ENCODE measurements around the gene VPS52. TPM values are rescaled to one million over a fixed set of nuclear protein-coding genes. Genes with fewer than 3 reads are reported as not detected.
A peak's percentile ranks its signal among the peaks of the same experiment; 100 is the strongest.

VPS52 gene
- total and polyA plus RNA-seq, 9 of the 15 experiments (the other 6 are each of a cell fraction or from before 2014, with no cell fraction given) = 24.4 to 103 (median 40.2) TPM

DNA sequence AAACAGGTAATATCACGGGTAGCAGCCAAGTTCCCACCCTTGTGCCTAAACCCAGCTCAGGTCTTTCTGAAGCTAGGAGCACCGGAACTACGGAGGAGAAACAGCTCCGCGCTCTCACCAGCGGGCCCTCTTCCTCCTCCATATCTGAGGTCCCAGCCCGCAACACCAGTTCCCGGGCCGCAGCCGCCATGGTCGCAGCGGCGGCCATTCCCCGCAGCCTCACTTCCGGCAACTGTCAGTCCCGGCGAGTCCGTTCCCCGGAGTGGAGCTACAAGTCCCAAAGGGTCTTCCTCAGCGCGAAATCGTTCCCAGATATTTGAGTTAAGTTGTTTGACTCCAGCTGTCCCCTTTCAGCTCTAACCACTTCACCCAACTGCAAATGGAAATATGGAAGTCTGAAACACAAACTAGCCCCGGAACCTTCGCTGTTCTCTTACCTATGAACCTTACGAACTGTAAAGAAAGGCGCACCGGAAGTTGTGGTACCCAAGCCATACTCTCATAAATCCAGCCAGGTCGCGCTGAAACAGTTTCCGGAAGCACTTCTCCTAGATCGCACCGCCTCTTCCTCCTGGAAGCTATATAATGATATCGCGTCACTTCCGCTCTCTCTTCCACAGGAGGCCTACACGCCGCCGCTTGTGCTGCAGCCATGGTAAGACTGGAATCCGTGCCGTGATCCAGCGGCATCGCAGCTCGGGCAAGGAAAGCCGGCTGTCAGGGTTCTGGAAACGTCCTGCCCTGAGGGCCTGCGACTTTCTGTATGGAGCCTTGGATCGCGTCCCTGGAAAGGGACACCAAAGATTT, at the start of gene VPS52, which contains the start of gene RPS18 (continued):
- peak; percentile 83 for TF ChIP-seq KAT2B (IDR thresholded peaks at IDR 0.05; ENCODE audit: low read depth, low read length)
- no peak for TF ChIP-seq MTA1 (IDR thresholded peaks at IDR 0.05; ENCODE audit: borderline replicate concordance)
- peak; percentile 82 for TF ChIP-seq CTBP1 (IDR thresholded peaks at IDR 0.05; ENCODE audit: borderline replicate concordance)
- TF ChIP-seq, protein P1, sequence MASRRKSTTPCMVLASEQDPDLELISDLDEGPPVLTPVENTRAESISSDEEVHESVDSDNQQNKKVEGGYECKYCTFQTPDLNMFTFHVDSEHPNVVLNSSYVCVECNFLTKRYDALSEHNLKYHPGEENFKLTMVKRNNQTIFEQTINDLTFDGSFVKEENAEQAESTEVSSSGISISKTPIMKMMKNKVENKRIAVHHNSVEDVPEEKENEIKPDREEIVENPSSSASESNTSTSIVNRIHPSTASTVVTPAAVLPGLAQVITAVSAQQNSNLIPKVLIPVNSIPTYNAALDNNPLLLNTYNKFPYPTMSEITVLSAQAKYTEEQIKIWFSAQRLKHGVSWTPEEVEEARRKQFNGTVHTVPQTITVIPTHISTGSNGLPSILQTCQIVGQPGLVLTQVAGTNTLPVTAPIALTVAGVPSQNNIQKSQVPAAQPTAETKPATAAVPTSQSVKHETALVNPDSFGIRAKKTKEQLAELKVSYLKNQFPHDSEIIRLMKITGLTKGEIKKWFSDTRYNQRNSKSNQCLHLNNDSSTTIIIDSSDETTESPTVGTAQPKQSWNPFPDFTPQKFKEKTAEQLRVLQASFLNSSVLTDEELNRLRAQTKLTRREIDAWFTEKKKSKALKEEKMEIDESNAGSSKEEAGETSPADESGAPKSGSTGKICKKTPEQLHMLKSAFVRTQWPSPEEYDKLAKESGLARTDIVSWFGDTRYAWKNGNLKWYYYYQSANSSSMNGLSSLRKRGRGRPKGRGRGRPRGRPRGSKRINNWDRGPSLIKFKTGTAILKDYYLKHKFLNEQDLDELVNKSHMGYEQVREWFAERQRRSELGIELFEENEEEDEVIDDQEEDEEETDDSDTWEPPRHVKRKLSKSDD (conservative IDR thresholded peaks at IDR 0.05; ENCODE audit: low read length) = no peak; the same call in 1 of the 2 replicates
- TF ChIP-seq, protein P2, sequence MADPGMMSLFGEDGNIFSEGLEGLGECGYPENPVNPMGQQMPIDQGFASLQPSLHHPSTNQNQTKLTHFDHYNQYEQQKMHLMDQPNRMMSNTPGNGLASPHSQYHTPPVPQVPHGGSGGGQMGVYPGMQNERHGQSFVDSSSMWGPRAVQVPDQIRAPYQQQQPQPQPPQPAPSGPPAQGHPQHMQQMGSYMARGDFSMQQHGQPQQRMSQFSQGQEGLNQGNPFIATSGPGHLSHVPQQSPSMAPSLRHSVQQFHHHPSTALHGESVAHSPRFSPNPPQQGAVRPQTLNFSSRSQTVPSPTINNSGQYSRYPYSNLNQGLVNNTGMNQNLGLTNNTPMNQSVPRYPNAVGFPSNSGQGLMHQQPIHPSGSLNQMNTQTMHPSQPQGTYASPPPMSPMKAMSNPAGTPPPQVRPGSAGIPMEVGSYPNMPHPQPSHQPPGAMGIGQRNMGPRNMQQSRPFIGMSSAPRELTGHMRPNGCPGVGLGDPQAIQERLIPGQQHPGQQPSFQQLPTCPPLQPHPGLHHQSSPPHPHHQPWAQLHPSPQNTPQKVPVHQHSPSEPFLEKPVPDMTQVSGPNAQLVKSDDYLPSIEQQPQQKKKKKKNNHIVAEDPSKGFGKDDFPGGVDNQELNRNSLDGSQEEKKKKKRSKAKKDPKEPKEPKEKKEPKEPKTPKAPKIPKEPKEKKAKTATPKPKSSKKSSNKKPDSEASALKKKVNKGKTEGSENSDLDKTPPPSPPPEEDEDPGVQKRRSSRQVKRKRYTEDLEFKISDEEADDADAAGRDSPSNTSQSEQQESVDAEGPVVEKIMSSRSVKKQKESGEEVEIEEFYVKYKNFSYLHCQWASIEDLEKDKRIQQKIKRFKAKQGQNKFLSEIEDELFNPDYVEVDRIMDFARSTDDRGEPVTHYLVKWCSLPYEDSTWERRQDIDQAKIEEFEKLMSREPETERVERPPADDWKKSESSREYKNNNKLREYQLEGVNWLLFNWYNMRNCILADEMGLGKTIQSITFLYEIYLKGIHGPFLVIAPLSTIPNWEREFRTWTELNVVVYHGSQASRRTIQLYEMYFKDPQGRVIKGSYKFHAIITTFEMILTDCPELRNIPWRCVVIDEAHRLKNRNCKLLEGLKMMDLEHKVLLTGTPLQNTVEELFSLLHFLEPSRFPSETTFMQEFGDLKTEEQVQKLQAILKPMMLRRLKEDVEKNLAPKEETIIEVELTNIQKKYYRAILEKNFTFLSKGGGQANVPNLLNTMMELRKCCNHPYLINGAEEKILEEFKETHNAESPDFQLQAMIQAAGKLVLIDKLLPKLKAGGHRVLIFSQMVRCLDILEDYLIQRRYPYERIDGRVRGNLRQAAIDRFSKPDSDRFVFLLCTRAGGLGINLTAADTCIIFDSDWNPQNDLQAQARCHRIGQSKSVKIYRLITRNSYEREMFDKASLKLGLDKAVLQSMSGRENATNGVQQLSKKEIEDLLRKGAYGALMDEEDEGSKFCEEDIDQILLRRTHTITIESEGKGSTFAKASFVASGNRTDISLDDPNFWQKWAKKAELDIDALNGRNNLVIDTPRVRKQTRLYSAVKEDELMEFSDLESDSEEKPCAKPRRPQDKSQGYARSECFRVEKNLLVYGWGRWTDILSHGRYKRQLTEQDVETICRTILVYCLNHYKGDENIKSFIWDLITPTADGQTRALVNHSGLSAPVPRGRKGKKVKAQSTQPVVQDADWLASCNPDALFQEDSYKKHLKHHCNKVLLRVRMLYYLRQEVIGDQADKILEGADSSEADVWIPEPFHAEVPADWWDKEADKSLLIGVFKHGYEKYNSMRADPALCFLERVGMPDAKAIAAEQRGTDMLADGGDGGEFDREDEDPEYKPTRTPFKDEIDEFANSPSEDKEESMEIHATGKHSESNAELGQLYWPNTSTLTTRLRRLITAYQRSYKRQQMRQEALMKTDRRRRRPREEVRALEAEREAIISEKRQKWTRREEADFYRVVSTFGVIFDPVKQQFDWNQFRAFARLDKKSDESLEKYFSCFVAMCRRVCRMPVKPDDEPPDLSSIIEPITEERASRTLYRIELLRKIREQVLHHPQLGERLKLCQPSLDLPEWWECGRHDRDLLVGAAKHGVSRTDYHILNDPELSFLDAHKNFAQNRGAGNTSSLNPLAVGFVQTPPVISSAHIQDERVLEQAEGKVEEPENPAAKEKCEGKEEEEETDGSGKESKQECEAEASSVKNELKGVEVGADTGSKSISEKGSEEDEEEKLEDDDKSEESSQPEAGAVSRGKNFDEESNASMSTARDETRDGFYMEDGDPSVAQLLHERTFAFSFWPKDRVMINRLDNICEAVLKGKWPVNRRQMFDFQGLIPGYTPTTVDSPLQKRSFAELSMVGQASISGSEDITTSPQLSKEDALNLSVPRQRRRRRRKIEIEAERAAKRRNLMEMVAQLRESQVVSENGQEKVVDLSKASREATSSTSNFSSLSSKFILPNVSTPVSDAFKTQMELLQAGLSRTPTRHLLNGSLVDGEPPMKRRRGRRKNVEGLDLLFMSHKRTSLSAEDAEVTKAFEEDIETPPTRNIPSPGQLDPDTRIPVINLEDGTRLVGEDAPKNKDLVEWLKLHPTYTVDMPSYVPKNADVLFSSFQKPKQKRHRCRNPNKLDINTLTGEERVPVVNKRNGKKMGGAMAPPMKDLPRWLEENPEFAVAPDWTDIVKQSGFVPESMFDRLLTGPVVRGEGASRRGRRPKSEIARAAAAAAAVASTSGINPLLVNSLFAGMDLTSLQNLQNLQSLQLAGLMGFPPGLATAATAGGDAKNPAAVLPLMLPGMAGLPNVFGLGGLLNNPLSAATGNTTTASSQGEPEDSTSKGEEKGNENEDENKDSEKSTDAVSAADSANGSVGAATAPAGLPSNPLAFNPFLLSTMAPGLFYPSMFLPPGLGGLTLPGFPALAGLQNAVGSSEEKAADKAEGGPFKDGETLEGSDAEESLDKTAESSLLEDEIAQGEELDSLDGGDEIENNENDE (IDR thresholded peaks at IDR 0.05; ENCODE audit: low read depth, low read length) = peak; percentile 21
- TF ChIP-seq ESRRB (CRISPR knock-in tag; IDR thresholded peaks at IDR 0.05; ENCODE audit: borderline replicate concordance) = no peak
- TF ChIP-seq ZNF436 (CRISPR knock-in tag; IDR thresholded peaks at IDR 0.05) = peak; percentile 47; the same call in 1 of the 2 replicates
- 0 out of 2 replicates have a peak, but pooled peaks have one; percentile 70 for TF ChIP-seq ZNF165 (CRISPR knock-in tag; IDR thresholded peaks at IDR 0.05; ENCODE audit: borderline replicate concordance)
- peak; percentile 77; the same call in 1 of the 2 replicates for TF ChIP-seq RUNX1 (IDR thresholded peaks at IDR 0.05; ENCODE audit: low read depth)
